NCI-H146 treated with DMSO at 0.1 percent for 48 hours (cell line): ENCODE measurements around the gene DLEC1.
A peak's percentile ranks its signal among the peaks of the same experiment; 100 is the strongest.

Experiments
- DNase-seq: peaks from one replicate; lab custom pipeline; 2025; ENCODE audit not compliant: unreplicated experiment; lab: John Stamatoyannopoulos, UW

Gene DLEC1

DNA sequence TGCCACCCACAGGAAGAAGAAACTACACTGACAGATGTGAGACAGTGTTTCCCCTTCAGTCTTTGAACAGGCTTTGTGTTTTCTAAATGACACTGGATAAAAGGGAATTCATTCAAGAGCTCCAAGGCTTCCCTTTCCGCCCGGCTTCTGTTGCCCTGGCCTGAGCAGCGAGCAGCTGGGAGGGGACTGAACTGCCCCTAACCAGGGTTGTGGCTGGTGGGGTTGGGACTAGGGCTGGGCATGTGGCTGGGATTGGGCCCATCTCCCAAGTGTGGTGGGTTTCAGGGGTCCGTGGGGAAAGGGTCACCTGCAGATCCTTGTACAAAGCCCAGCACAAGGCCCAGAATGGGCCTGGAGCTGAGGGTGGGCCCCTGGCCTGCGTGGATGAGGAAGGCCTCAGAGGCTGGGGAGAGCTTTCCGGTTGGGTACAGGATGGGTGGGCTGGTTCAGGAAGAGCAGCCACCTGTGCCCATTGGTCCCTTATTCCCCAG is 38.0 kb upstream of the DLEC1 start:
- no peak for DNase-seq

- no peak for DNase-seq
Measured at GRCh38 chr3:38001456-38002081, 37.4 kb upstream of the DLEC1 start.

- no peak for DNase-seq
Measured at GRCh38 chr3:38002291-38002876, 36.6 kb upstream of the DLEC1 start.

GRCh38 chr3:38002940-38003339 is 36.1 kb upstream of the DLEC1 start:
- DNase-seq: no peak

DNA sequence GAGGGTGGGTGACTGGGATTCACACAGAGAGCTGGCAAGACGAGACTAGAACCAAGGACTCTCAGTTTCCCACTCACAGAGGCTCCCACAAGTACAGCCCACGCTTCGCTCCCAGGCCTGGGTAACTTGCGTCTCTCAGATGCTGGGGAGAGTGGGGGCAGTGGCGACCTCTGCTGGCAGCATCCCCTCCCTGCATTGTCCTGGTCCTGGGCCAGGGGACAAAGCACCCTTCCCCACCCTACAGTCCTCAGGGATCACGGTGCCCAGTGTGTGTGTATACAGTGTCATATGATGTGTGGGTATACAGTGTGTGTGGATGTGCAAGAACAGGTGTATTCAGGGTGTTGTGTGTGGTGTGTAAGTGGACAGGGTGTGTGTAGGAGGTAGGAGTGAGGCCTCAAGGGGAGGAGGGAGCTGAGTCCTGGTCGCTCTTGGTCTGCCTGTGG is 35.6 kb upstream of the DLEC1 start:
- no peak for DNase-seq

DNA sequence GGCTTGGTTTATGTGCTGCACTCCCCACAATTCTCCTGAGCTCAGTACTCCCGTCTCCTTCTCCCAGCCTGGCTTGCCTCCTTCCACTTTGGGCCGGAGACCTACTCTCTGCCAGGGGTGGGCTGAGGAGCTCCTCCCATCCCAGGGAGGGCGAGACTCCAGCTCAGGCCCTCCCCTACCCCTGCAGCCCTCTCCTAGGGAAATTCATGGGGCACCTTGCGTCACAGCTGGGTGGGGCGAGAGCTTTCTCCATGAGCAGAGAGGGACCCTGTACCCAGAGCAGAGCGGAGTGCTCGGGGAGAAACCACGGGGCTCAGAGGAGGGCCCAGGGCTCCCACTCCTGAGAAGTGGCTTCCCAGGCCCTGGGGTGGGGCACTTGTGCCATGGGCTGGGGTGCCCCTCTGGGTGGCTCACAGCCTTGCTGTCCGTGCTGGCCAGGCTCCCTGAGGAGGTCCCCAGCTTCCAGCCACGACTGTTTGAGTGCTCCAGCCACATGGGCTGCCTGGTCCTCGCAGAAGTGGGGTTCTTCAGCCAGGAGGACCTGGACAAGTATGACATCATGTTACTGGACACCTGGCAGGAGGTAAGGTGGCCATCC is 35.1 kb upstream of the DLEC1 start:
- no peak for DNase-seq

DNA sequence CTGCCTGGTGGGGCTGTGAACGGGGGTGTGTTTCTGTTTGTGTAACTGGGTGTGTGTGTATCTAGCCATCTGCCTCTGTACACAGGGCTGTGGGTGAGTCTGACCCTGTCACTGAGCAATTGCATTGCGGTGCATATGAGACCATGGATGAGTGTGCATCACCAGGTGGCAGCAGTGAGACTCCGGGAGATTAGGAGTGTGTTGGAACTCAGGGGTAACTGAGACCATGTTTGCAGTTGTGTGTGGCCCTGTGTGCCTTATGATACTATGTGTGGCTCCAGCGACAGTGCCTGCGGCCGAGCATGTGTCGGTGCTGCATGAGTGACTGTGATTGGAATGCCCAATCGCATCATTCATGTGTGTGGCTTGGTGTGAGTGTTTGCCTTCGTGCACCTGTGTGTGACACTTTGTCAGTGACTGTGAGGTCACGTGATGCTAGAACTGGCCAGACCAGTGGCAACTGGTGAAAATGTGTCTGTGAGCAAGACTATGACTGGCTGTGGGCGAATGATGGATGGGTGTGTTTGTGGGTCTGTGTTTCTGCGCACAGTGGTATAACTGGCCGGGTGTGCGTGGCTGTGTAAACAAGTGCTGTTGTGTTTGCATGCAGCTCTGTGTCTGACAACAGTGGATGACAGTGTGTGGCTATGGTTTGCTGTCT is 34.5 kb upstream of the DLEC1 start:
- peak; percentile 3 for DNase-seq

- DNase-seq: no peak
Measured at GRCh38 chr3:38005076-38006020, 33.7 kb upstream of the DLEC1 start.

DNA sequence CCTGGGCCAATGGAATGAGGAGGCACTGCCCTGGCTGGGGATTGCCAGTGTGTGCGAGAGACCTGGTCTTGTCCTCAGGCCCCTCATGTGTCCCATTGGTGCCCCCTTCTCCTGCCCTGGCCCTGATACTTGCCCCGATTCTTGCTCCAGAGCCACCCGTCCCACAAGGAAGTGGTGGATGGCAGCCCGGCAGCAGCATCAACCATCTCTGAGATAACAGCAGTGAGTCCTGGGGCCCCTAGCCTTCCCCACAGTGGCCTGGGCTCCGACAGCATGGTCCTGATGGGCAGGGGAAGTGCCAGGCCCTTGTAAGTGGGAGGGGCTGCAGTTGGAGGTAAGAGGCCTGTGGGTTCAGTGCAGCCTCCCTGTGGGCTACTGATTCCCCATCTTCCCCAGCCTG is 33.0 kb upstream of the DLEC1 start:
- no peak for DNase-seq

GRCh38 chr3:38006445-38006995 is 32.5 kb upstream of the DLEC1 start:
- no peak for DNase-seq

DNA sequence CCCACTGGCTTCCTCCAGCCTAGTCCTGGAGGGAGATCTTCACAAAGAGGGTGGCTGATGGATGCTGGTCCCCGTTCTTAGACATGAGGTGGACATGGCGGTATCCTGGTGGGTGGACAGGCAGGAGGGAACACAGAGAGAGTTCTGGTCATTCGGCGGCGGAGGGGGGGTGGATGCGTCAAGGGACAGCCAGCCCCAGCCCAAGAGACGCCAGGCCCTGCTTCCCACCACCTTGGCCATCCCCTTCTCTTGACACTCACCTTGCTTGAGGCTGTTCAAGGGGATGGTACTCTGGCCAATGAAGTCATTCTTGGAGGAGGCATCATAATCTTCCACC is 31.3 kb upstream of the DLEC1 start:
- DNase-seq: no peak

DNA sequence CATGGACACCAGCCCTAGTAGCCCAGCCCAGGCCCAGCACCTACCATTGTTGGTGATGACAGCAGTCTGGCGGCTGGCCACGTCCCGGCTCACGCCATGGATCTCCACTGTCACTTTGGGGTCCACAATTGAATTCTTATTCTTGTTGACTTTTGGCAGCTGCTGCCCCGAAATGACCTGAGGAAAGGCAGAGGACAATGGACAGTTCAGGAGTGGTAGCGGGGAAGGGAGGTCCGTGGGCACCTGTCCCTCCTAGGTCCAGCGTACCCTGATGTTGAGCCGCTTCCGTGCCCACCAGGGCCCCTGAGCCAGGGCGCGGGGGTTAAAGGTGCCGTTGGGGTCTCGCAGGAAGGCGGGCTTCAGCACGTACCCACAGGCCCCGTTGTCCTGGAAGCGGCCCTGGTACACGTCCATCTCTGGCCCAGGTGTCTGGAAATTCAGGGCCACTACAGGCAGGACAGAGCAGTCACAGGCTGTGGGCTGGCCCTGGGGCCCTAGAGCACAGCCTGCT is 30.8 kb upstream of the DLEC1 start:
- no peak for DNase-seq

GRCh38 chr3:38008971-38009580 is 29.9 kb upstream of the DLEC1 start:
- DNase-seq: no peak

DNA sequence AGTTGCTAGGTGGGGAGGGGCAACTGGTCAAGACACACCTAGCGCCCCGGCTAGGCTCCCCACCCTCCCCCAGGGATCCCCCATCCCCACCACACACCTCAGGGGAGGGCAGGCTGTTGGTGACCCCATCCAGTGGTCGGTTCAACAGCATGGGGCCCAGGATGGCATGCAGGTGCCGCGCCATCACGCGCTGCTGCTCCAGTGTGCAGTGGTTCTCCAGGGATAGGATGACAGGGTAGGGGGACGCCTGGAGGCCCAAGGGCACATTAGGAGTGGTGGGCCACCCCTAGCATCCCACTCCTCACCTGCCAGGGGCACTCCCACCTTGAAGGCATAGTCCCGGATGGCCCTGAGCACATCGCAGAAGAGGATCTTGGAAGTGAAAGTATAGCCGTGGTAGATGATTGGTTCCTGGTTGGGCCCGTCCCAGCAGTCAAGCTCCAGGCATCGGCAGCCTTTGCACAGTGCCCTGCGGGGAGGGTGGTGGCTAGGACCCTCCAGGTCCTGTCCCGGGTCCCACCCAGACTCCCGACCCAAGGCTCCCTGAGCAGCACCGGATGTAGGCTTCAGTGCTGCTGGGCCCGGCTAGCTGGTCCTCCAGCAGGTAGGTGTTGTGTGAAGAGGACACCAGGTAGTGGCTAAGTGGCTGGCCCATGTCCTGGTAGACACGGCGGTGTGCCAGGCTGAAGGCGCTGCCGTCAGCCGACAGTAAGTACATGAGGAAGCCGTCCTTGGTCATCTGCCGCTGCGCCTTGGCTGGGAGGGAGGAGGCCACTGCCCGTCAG is 29.0 kb upstream of the DLEC1 start:
- DNase-seq: no peak

DNA sequence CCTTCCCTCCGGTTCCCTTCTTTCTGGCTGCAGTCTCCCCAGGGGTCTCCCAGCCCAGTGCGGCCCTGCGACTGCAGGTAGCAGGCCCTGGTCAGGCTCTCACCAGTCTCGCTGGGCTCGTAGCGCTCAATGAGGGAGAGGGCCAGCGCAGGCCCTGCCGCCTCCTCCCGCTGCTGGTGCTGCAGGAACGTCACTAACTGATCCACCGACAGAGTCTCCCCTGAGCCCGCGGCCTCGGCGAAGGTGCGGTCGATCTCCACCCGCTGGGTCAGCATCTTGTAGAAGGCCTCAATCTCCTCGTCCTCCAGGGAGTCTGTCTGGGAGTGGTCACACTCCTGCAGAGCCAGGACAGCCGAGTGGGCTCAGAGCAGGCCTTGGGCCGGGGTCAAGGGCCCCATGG is 27.9 kb upstream of the DLEC1 start:
- DNase-seq: no peak

DNA sequence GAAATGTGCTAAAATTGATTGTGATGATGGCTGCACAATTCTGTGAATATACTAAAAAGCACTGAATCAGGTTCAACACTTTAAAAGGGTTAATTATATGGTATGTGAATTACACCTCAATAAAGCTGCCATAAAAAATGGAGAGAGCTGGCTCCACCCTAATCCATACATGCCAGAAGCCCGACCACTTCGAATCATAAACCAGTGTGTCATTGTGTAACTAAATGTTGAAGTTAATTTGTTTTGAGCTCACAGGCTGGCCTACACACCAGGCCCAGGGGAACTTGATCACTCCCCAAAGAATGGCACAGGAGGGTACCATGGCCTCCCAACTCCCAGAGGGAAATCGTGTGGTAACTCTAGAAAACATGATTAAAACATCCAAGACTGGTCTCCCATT is 23.5 kb upstream of the DLEC1 start:
- DNase-seq: no peak

GRCh38 chr3:38015984-38016383 is 23.0 kb upstream of the DLEC1 start:
- DNase-seq: no peak

GRCh38 chr3:38016410-38016809 is 22.6 kb upstream of the DLEC1 start:
- DNase-seq: no peak

GRCh38 chr3:38016847-38017444 is 22.1 kb upstream of the DLEC1 start:
- DNase-seq: no peak
